Measurements from ENCODE around the gene PLA2G2F. TPM values are rescaled to one million over a fixed set of nuclear protein-coding genes. Genes with fewer than 3 reads are reported as not detected.
A peak's percentile ranks its signal among the peaks of the same experiment; 100 is the strongest.

Gene PLA2G2F
- total RNA-seq, 2 donors from 2014 or later, result not detected

- no peak for ATAC-seq (replicated peaks in 1 of 2)
- peaks cover 9% of the 10 kb centered on the region for H3K4me1 Mint-ChIP-seq (ENCODE audit: low read depth)
- DNase-seq, result no peak
Measured at GRCh38 chr1:20107351-20107750, 31.8 kb upstream of the PLA2G2F start.

GRCh38 chr1:20107796-20108195 lies 31.3 kb upstream of the PLA2G2F start:
- Mint-ChIP-seq H3K27me3 (ENCODE audit: low read depth) (peaks cover 19% of the 10 kb centered on the region), H3K4me1 (ENCODE audit: low read depth) (peaks cover 7% of the 10 kb centered on the region), H3K4me3 (no peak overlapping the region), H3K27ac (no peak overlapping the region), H3K9me3 (no peaks in the 10 kb centered on the region), H3K36me3 (ENCODE audit: insufficient read depth in 2 of 2) (no peaks in the 10 kb centered on the region)
- DNase-seq, result no peak
- no peak for ATAC-seq (replicated peaks in 1 of 2)

More at GRCh38 chr1:20107351-20107750, 31.8 kb upstream of the PLA2G2F start:
- no peaks in the 10 kb centered on the region for H3K36me3 Mint-ChIP-seq (ENCODE audit: insufficient read depth in 2 of 2)
- no peak overlapping the region for H3K4me3 Mint-ChIP-seq
- H3K27ac Mint-ChIP-seq, result no peak overlapping the region
- peaks cover 19% of the 10 kb centered on the region for H3K27me3 Mint-ChIP-seq (ENCODE audit: low read depth)
- H3K9me3 Mint-ChIP-seq, result no peaks in the 10 kb centered on the region

- ATAC-seq (replicated peaks in 1 of 2) (no peak), DNase-seq (no peak)
- H3K27ac Mint-ChIP-seq, result no peak overlapping the region
- peaks cover 19% of the 10 kb centered on the region for H3K27me3 Mint-ChIP-seq (ENCODE audit: low read depth)
- H3K4me3 Mint-ChIP-seq, result no peak overlapping the region
- no peaks in the 10 kb centered on the region for H3K9me3 Mint-ChIP-seq
- H3K4me1 Mint-ChIP-seq (ENCODE audit: low read depth), result no peaks in the 10 kb centered on the region
- H3K36me3 Mint-ChIP-seq (ENCODE audit: insufficient read depth in 2 of 2), result no peaks in the 10 kb centered on the region
Measured at GRCh38 chr1:20108366-20109123, 30.6 kb upstream of the PLA2G2F start.

GRCh38 chr1:20109223-20109856 lies 29.8 kb upstream of the PLA2G2F start:
- H3K36me3 Mint-ChIP-seq (ENCODE audit: insufficient read depth in 2 of 2), result no peaks in the 10 kb centered on the region
- H3K9me3 Mint-ChIP-seq, result no peaks in the 10 kb centered on the region
- no peak for DNase-seq
- H3K4me1 Mint-ChIP-seq (ENCODE audit: low read depth), result no peaks in the 10 kb centered on the region
- peaks cover 22% of the 10 kb centered on the region for H3K27me3 Mint-ChIP-seq (ENCODE audit: low read depth)
- no peak overlapping the region for H3K4me3 Mint-ChIP-seq
- peak; percentile 7 to 23 for ATAC-seq (replicated peaks in 1 of 2)
- no peak overlapping the region for H3K27ac Mint-ChIP-seq

- Mint-ChIP-seq H3K9me3 (no peaks in the 10 kb centered on the region), H3K36me3 (ENCODE audit: insufficient read depth in 2 of 2) (no peaks in the 10 kb centered on the region), H3K4me1 (ENCODE audit: low read depth) (no peaks in the 10 kb centered on the region), H3K4me3 (no peak overlapping the region), H3K27me3 (ENCODE audit: low read depth) (peaks cover 25% of the 10 kb centered on the region), H3K27ac (no peak overlapping the region)
- ATAC-seq (replicated peaks in 1 of 2), result no peak
- no peak for DNase-seq
Measured at GRCh38 chr1:20110679-20111078, 28.4 kb upstream of the PLA2G2F start.

GRCh38 chr1:20111452-20111851 lies 27.7 kb upstream of the PLA2G2F start:
- Mint-ChIP-seq H3K27ac (no peak overlapping the region), H3K36me3 (ENCODE audit: insufficient read depth in 2 of 2) (no peaks in the 10 kb centered on the region)

GRCh38 chr1:20112279-20113000 lies 26.7 kb upstream of the PLA2G2F start:
- no peak overlapping the region for H3K4me3 Mint-ChIP-seq
- no peak overlapping the region for H3K27ac Mint-ChIP-seq
- no peaks in the 10 kb centered on the region for H3K9me3 Mint-ChIP-seq
- peaks cover 14% of the 10 kb centered on the region for H3K27me3 Mint-ChIP-seq (ENCODE audit: low read depth)
- ATAC-seq (replicated peaks in 1 of 2) (no peak), DNase-seq (no peak)
- H3K4me1 Mint-ChIP-seq (ENCODE audit: low read depth), result no peaks in the 10 kb centered on the region
- no peaks in the 10 kb centered on the region for H3K36me3 Mint-ChIP-seq (ENCODE audit: insufficient read depth in 2 of 2)

More at GRCh38 chr1:20111452-20111851, 27.7 kb upstream of the PLA2G2F start:
- Mint-ChIP-seq H3K9me3 (no peaks in the 10 kb centered on the region), H3K4me1 (ENCODE audit: low read depth) (no peaks in the 10 kb centered on the region), H3K27me3 (ENCODE audit: low read depth) (peaks cover 24% of the 10 kb centered on the region), H3K4me3 (no peak overlapping the region)
- ATAC-seq (replicated peaks in 1 of 2), result no peak
- DNase-seq, result no peak

- peaks cover 5% of the 10 kb centered on the region for H3K27me3 Mint-ChIP-seq (ENCODE audit: low read depth)
- no peak overlapping the region for H3K27ac Mint-ChIP-seq
- H3K36me3 Mint-ChIP-seq (ENCODE audit: insufficient read depth in 2 of 2), result no peaks in the 10 kb centered on the region
- ATAC-seq (replicated peaks in 1 of 2), result no peak
- no peaks in the 10 kb centered on the region for H3K4me1 Mint-ChIP-seq (ENCODE audit: low read depth)
- H3K9me3 Mint-ChIP-seq, result no peaks in the 10 kb centered on the region
- no peak overlapping the region for H3K4me3 Mint-ChIP-seq
- no peak for DNase-seq
Measured at GRCh38 chr1:20114021-20114648, 25.0 kb upstream of the PLA2G2F start.

GRCh38 chr1:20115479-20115878 lies 23.6 kb upstream of the PLA2G2F start:
- Mint-ChIP-seq H3K9me3 (no peaks in the 10 kb centered on the region), H3K36me3 (ENCODE audit: insufficient read depth in 2 of 2) (no peaks in the 10 kb centered on the region), H3K27me3 (ENCODE audit: low read depth) (peaks cover 12% of the 10 kb centered on the region), H3K4me1 (ENCODE audit: low read depth) (no peaks in the 10 kb centered on the region), H3K4me3 (no peak overlapping the region), H3K27ac (no peak overlapping the region)
- ATAC-seq (replicated peaks in 1 of 2), result no peak
- DNase-seq, result no peak

GRCh38 chr1:20115916-20116315 lies 23.2 kb upstream of the PLA2G2F start:
- DNase-seq, result no peak
- ATAC-seq (replicated peaks in 1 of 2), result no peak
- no peak overlapping the region for H3K4me3 Mint-ChIP-seq
- peaks cover 16% of the 10 kb centered on the region for H3K27me3 Mint-ChIP-seq (ENCODE audit: low read depth)
- no peak overlapping the region for H3K27ac Mint-ChIP-seq
- H3K36me3 Mint-ChIP-seq (ENCODE audit: insufficient read depth in 2 of 2), result no peaks in the 10 kb centered on the region
- no peaks in the 10 kb centered on the region for H3K4me1 Mint-ChIP-seq (ENCODE audit: low read depth)
- H3K9me3 Mint-ChIP-seq, result no peaks in the 10 kb centered on the region

- Mint-ChIP-seq H3K9me3 (no peaks in the 10 kb centered on the region), H3K27ac (no peak overlapping the region), H3K36me3 (ENCODE audit: insufficient read depth in 2 of 2) (no peaks in the 10 kb centered on the region), H3K4me3 (no peak overlapping the region), H3K4me1 (ENCODE audit: low read depth) (no peaks in the 10 kb centered on the region), H3K27me3 (ENCODE audit: low read depth) (peaks cover 29% of the 10 kb centered on the region)
- DNase-seq (no peak), ATAC-seq (replicated peaks in 1 of 2) (no peak)
Measured at GRCh38 chr1:20117236-20117635, 21.9 kb upstream of the PLA2G2F start.

GRCh38 chr1:20119347-20119746 lies 19.8 kb upstream of the PLA2G2F start, which contains the start of gene PLA2G2D:
Gene PLA2G2D, minus strand, starts transcription at chr1:20119536. Its CDS starts 38 bp downstream, at chr1:20119498.
- DNase-seq (no peak), ATAC-seq (replicated peaks in 1 of 2) (no peak)
- peaks cover 38% of the 10 kb centered on the region for H3K27me3 Mint-ChIP-seq (ENCODE audit: low read depth)
- no peaks in the 10 kb centered on the region for H3K4me1 Mint-ChIP-seq (ENCODE audit: low read depth)
- no peak within 1 kb of the TSS for H3K4me3 Mint-ChIP-seq
- no peaks in the 10 kb centered on the region for H3K9me3 Mint-ChIP-seq
- H3K27ac Mint-ChIP-seq, result no peak within 1 kb of the TSS
- H3K36me3 Mint-ChIP-seq (ENCODE audit: insufficient read depth in 2 of 2), result no peaks in the 10 kb centered on the region

- no peaks in the 10 kb centered on the region for H3K36me3 Mint-ChIP-seq (ENCODE audit: insufficient read depth in 2 of 2)
- ATAC-seq (replicated peaks in 1 of 2), result no peak
- no peak overlapping the region for H3K4me3 Mint-ChIP-seq
- no peak overlapping the region for H3K27ac Mint-ChIP-seq
- no peaks in the 10 kb centered on the region for H3K9me3 Mint-ChIP-seq
- DNase-seq, result no peak
- H3K27me3 Mint-ChIP-seq (ENCODE audit: low read depth), result peaks cover 41% of the 10 kb centered on the region
- peaks cover 7% of the 10 kb centered on the region for H3K4me1 Mint-ChIP-seq (ENCODE audit: low read depth)
Measured at GRCh38 chr1:20120796-20121195, 18.3 kb upstream of the PLA2G2F start.

Data from activated T-cell treated with anti-CD3 and anti-CD28 coated beads, Interleukin-2, amount 50 U/mL, for 72 hours (primary cell).